Skin epidermis (tissue), 12 donors: Measurements from ENCODE around the gene SMIM10L1.

Source experiments
- H3K27ac ChIP-seq, 21 experiments: fragments of 200-600 bp; sonication (generic) in 11 of 21; one replicate each; pipeline ENCODE4 v1.5.0; 2020; ENCODE audit warnings: mild to moderate bottlenecking in 3 of 21, inconsistent platforms in 2 of 21, moderate library complexity in 2 of 21
- H3K4me3 ChIP-seq, 7 experiments: fragments of 200-600 bp; sonication (generic) in 2 of 7; one replicate each; pipeline ENCODE4 v1.5.0; 2020; ENCODE audit warnings: inconsistent platforms in 2 of 7, mild to moderate bottlenecking in 2 of 7, moderate library complexity in 1 of 7

SMIM10L1 gene

GRCh38 chr12:11171145-11171968 lies at the start of gene SMIM10L1:
TSS of gene SMIM10L1 (plus strand) at chr12:11171194. CDS start at chr12:11171357, 163 bp downstream.
- peak within 1 kb of the TSS; percentile 85 to 99 (median 93) for H3K4me3 ChIP-seq
- peak within 1 kb of the TSS; percentile 90 to 99 (median 97) for H3K27ac ChIP-seq

GRCh38 chr12:11130382-11130781 lies 40.6 kb upstream of the SMIM10L1 start:
- Histone ChIP-seq H3K27ac (no peak overlapping the region), H3K4me3 (no peak overlapping the region)

GRCh38 chr12:11130999-11131398 lies 40.0 kb upstream of the SMIM10L1 start:
- Histone ChIP-seq H3K27ac (no peak overlapping the region), H3K4me3 (no peak overlapping the region)

- no peak overlapping the region for H3K27ac ChIP-seq
- H3K4me3 ChIP-seq = no peak overlapping the region
Observed at GRCh38 chr12:11133162-11133561, 37.8 kb upstream of the SMIM10L1 start.

GRCh38 chr12:11133816-11134215 lies 37.2 kb upstream of the SMIM10L1 start:
- no peak overlapping the region for H3K4me3 ChIP-seq
- H3K27ac ChIP-seq = no peak overlapping the region

- Histone ChIP-seq H3K27ac (no peak within 1 kb of the TSS), H3K4me3 (no peak within 1 kb of the TSS)
Observed at GRCh38 chr12:11134305-11134704, 36.7 kb upstream of the SMIM10L1 start, which contains the start of gene TAS2R30. TSS of gene TAS2R30 (minus strand) at chr12:11134644. CDS start at chr12:11134244, 400 bp downstream.

GRCh38 chr12:11136075-11136474 lies 34.9 kb upstream of the SMIM10L1 start:
- no peak overlapping the region for H3K4me3 ChIP-seq
- no peak overlapping the region for H3K27ac ChIP-seq

- Histone ChIP-seq H3K27ac (no peak overlapping the region), H3K4me3 (no peak overlapping the region)
Observed at GRCh38 chr12:11143352-11143751, 27.6 kb upstream of the SMIM10L1 start.

DNA sequence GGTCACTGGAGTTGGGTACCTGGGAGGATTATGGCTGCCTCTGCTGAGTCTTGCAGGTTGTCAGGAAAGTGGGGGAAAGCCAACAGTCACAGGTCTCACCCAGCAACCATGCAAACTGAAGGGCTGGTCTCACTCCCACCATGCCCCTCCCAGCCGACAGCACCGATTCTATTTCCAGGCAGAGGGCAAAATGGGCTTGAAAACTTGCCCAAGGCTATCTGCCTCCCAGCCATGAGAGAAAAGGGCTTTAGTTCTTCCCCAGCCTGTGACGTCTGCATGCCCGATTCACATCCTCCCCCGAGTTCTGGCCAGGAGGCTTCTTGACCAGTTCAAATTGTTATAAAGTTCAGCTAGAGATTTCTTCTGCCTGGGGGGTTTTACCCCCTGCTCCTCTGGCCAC lies 26.7 kb upstream of the SMIM10L1 start:
- Histone ChIP-seq H3K27ac (no peak overlapping the region), H3K4me3 (no peak overlapping the region)

DNA sequence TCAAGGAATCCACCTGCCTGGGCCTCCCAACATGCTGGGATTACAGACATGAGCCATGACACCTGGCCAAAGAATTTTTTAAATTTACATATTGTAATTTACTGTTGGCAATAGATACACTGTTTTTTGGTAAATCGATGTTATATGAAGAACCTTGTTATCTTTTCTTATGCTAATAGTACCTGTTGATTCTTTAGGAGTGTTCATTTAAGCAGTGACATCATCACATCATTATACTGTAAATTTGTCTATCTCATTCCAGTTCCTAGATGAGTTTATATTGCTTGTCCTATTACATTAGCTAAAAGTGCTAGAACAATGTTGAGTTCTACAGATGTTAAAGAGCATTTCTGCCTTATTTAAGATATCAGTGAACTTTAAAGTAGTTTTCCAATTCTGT lies 23.6 kb upstream of the SMIM10L1 start:
- no peak overlapping the region for H3K4me3 ChIP-seq
- H3K27ac ChIP-seq = no peak overlapping the region

GRCh38 chr12:11150832-11151231 lies 20.2 kb upstream of the SMIM10L1 start:
- Histone ChIP-seq H3K27ac (no peak overlapping the region), H3K4me3 (no peak overlapping the region)

DNA sequence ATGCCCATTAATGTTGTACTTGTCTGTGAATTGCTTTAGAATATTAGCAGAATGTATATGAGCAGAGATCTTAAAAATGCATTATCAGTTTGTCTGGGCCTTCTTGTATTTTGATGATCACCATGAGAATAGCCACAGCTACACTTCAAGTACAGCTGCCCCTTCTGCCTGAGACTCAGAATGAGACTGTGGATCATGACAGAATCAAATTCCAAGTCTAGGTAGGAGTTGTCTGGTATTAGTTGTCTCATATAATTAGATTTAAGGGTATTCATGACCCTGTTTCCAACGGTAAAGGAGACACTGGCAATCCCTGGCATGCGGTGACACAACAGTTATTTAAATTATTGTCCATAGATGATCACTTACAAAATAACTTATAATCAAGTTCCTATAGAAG lies 18.3 kb upstream of the SMIM10L1 start:
- Histone ChIP-seq H3K27ac (no peak overlapping the region), H3K4me3 (no peak overlapping the region)

- H3K27ac ChIP-seq = no peak overlapping the region
Observed at GRCh38 chr12:11154400-11154925, 16.5 kb upstream of the SMIM10L1 start.

DNA sequence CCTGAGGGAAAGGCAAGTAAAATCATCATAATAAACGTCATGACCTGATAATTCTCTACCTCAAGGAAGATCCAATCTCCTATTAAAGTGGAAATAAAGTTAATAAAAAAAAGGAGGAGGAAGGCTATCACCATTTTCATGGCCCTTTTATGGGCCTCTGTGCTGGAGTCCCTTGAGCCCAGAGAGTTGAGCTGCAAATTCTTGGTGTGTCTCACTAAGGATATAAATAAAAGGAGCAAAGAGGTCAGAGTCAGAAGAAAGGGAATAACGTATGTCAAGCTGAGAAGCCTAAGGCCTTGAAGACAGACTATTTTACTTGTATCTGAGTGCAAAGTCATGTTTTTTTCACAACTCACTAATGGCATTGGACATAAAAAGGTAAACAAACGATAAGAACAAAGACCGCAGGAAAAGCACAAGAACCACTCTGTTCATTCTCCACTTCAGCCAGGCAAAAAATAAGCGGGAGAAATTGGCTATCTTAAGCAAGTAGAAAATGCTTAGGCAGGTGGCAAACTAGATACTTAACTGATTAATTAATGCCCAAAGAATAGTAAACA lies 12.0 kb upstream of the SMIM10L1 start:
- no peak overlapping the region for H3K27ac ChIP-seq
- H3K4me3 ChIP-seq = no peak overlapping the region

More at GRCh38 chr12:11154400-11154925, 16.5 kb upstream of the SMIM10L1 start:
- no peak overlapping the region for H3K4me3 ChIP-seq

- no peak overlapping the region for H3K27ac ChIP-seq
- no peak overlapping the region for H3K4me3 ChIP-seq
Observed at GRCh38 chr12:11162502-11162901, 8.5 kb upstream of the SMIM10L1 start.

- Histone ChIP-seq H3K4me3 (no peak overlapping the region), H3K27ac (no peak overlapping the region)
Observed at GRCh38 chr12:11164384-11164783, 6.6 kb upstream of the SMIM10L1 start.

GRCh38 chr12:11166300-11166699 lies 4.7 kb upstream of the SMIM10L1 start:
- no peak overlapping the region for H3K27ac ChIP-seq
- H3K4me3 ChIP-seq = no peak overlapping the region

GRCh38 chr12:11170810-11171144 lies 217 bp upstream of the SMIM10L1 start:
- Histone ChIP-seq H3K4me3 (peak overlapping the region; percentile 85 to 99 (median 93)), H3K27ac (peak overlapping the region; percentile 90 to 99 (median 97))

- Histone ChIP-seq H3K4me3 (peak overlapping the region; percentile 85 to 99 (median 93)), H3K27ac (peak overlapping the region in 19 of 21 experiments; percentile 92 to 99 (median 97))
Observed at GRCh38 chr12:11171969-11172675, 1.1 kb downstream of the SMIM10L1 start.

DNA sequence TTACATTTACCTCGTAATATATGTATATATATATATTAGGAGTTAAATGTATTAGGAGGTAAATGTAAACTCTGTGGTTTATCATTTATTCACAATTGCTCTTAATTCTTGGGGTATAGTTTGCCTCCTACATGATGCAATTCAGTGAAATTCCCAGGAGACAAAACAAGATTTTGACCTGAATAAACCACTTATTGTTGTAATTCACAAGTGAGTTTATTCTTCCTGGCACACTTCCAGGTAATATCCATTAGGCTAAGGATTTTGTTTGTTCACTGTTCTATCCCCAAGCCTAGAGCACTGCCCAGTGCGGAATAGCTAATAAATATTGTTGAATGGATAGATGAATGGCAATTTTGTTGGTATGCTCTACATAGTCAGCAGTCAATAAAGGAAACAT lies 3.0 kb downstream of the SMIM10L1 start:
- H3K27ac ChIP-seq = no peak overlapping the region
- no peak overlapping the region for H3K4me3 ChIP-seq
